Thyroid gland (tissue), 4 donors: ENCODE data around the gene NOS1AP. TPM values are rescaled to one million over a fixed set of nuclear protein-coding genes. Genes with fewer than 3 reads are reported as not detected.

Source experiments
- DNase-seq, 2 donors: peaks; one replicate each; pipeline ENCODE4 v3.0.0-alpha.2; 2019
- H3K27ac ChIP-seq, 3 donors: fragments of 200-600 bp; sonication (generic); 1 replicate in 2 of 3; 2 replicates in 1 of 3; pipeline ENCODE4 v1.5.1; 2016 to 2019; ENCODE audit warnings: mild to moderate bottlenecking in 1 of 3, moderate library complexity in 1 of 3
- H3K27me3 ChIP-seq: fragments of 200-600 bp; sonication (generic); one replicate; pipeline ENCODE4 v1.5.1; 2019
- H3K36me3 ChIP-seq, 2 donors: fragments of 200-600 bp; sonication (generic); one replicate each; pipeline ENCODE4 v1.5.1; 2016 to 2019
- H3K4me1 ChIP-seq, 2 donors: fragments of 200-600 bp; sonication (generic); one replicate each; pipeline ENCODE4 v1.5.1; 2017 to 2019
- H3K4me3 ChIP-seq, 3 donors: fragments of 200-600 bp; sonication (generic); replicated peaks in 1 of 3; 1 replicate in 2 of 3; 2 replicates in 1 of 3; pipeline ENCODE4 v1.5.1; 2016; ENCODE audit warnings: mild to moderate bottlenecking in 1 of 3
- H3K9me3 ChIP-seq: fragments of 200-600 bp; sonication (generic); one replicate; pipeline ENCODE4 v1.5.1; 2017
- CTCF ChIP-seq, 6 experiments: fragments of 200-600 bp in 3 of 6; fragments of 450-650 bp in 3 of 6; sonication (generic) in 3 of 6; IDR thresholded peaks; one replicate each; pipeline ENCODE4 v1.5.1; 2016 to 2019; ENCODE audit warnings: antibody characterized with exemption in 6 of 6, mild to moderate bottlenecking in 2 of 6, inconsistent platforms in 1 of 6, moderate library complexity in 1 of 6
- POLR2A ChIP-seq, 2 donors: fragments of 450-650 bp; IDR thresholded peaks; one replicate each; pipeline ENCODE4 v1.6.1; 2017; ENCODE audit warnings: antibody characterized with exemption in 2 of 2, mild to moderate bottlenecking in 2 of 2, moderate library complexity in 1 of 2
- WGBS, 2 donors: methylation state at CpG; one replicate each; pipeline ENCODE4 v1.1.5; 2017; 5-methylcytosine and 5-hydroxymethylcytosine counted together
- intact Hi-C: fragments of 100-400 bp; cut with DNase I; formaldehyde crosslinking; loops from one replicate; pipeline ENCODE4 v1.15.1; 2023
- total RNA-seq, 4 donors: library from RNA; depleted of rRNA; stranded (reverse); fragments of >200 nt; gene quantifications; one replicate each; pipeline ENCODE4 v1.2.3, GENCODE V29; 2016

NOS1AP gene
- total RNA-seq, 4 donors from 2014 or later = 0.40 to 2.2 (median 0.54) TPM

GRCh38 chr1:162384116-162384515 lies 314.6 kb downstream of the NOS1AP start:
- 93 to 96% methylated on average over 6 of the region's 6 CpGs for WGBS, 2 donors
- no peak overlapping the region for H3K4me3 ChIP-seq
- DNase-seq = no peak
- no peak for TF ChIP-seq POLR2A (IDR thresholded peaks at IDR 0.05)
- TF ChIP-seq CTCF (IDR thresholded peaks at IDR 0.05) = no peak
- H3K9me3 ChIP-seq = no peaks in the 10 kb centered on the region
- no peaks in the 10 kb centered on the region for H3K27me3 ChIP-seq
- no peak overlapping the region for H3K27ac ChIP-seq
- no peaks in the 10 kb centered on the region for H3K4me1 ChIP-seq
- no peaks in the 10 kb centered on the region for H3K36me3 ChIP-seq
- intact Hi-C loops = no loop called here

- TF ChIP-seq POLR2A (IDR thresholded peaks at IDR 0.05) (no peak), CTCF (IDR thresholded peaks at IDR 0.05) (no peak)
- 87 to 97% methylated on average over 8 to 10 of the region's 10 CpGs for WGBS, 2 donors
Measured at GRCh38 chr1:162384601-162385279, 315.2 kb downstream of the NOS1AP start.

GRCh38 chr1:162385280-162385623 lies 315.8 kb downstream of the NOS1AP start:
- no peaks in the 10 kb centered on the region for H3K9me3 ChIP-seq
- DNase-seq = no peak
- H3K27ac ChIP-seq = no peak overlapping the region
- no peaks in the 10 kb centered on the region for H3K4me1 ChIP-seq
- intact Hi-C loops = no loop called here
- no peak for TF ChIP-seq CTCF (IDR thresholded peaks at IDR 0.05)
- no peak for TF ChIP-seq POLR2A (IDR thresholded peaks at IDR 0.05)
- no peak overlapping the region for H3K4me3 ChIP-seq
- WGBS, 2 donors = 80 to 85% methylated on average over 3 of the region's 3 CpGs
- no peaks in the 10 kb centered on the region for H3K36me3 ChIP-seq
- H3K27me3 ChIP-seq = no peaks in the 10 kb centered on the region

More at GRCh38 chr1:162384601-162385279, 315.2 kb downstream of the NOS1AP start:
- Histone ChIP-seq H3K27me3 (no peaks in the 10 kb centered on the region), H3K4me1 (no peaks in the 10 kb centered on the region), H3K27ac (no peak overlapping the region), H3K4me3 (no peak overlapping the region), H3K36me3 (no peaks in the 10 kb centered on the region), H3K9me3 (no peaks in the 10 kb centered on the region)
- no peak for DNase-seq
- intact Hi-C loops = no loop called here

GRCh38 chr1:162385702-162386101 lies 316.2 kb downstream of the NOS1AP start:
- intact Hi-C loops = no loop called here
- Histone ChIP-seq H3K4me1 (no peaks in the 10 kb centered on the region), H3K4me3 (no peak overlapping the region), H3K27ac (no peak overlapping the region), H3K36me3 (no peaks in the 10 kb centered on the region), H3K27me3 (no peaks in the 10 kb centered on the region), H3K9me3 (no peaks in the 10 kb centered on the region)
- TF ChIP-seq CTCF (IDR thresholded peaks at IDR 0.05) (no peak), POLR2A (IDR thresholded peaks at IDR 0.05) (no peak)
- no peak for DNase-seq
- 40 to 100% methylated on average over 1 to 3 of the region's 3 CpGs for WGBS, 2 donors

GRCh38 chr1:162386292-162387225 lies 317.1 kb downstream of the NOS1AP start:
- H3K27me3 ChIP-seq = no peaks in the 10 kb centered on the region

More at GRCh38 chr1:162386292-162387225, 317.1 kb downstream of the NOS1AP start:
- Histone ChIP-seq H3K4me3 (no peak overlapping the region), H3K27ac (no peak overlapping the region), H3K36me3 (no peaks in the 10 kb centered on the region), H3K4me1 (no peaks in the 10 kb centered on the region), H3K9me3 (no peaks in the 10 kb centered on the region)
- TF ChIP-seq CTCF (IDR thresholded peaks at IDR 0.05) (no peak), POLR2A (IDR thresholded peaks at IDR 0.05) (no peak)
- no peak for DNase-seq
- intact Hi-C loops = no loop called here
- 91 to 93% methylated on average over 8 of the region's 8 CpGs for WGBS, 2 donors
